Effector memory CD8-positive, alpha-beta T cell (primary cell): ENCODE results near the gene KCTD15.

Source experiments
- ATAC-seq: fragments of 150-1000 bp; cut with Tn5 transposase; replicated peaks from 2 replicates; pipeline ENCODE4 v1.10.0; 2021; ENCODE audit warnings: mild to moderate bottlenecking, moderate library complexity
- DNase-seq, 3 experiments: peaks; one replicate each; pipeline ENCODE4 v3.0.0; 2021
- H3K27ac Mint-ChIP-seq, 2 donors: one replicate each; pipeline ENCODE4 v1.8.0; 2022; ENCODE audit warnings: mild to moderate bottlenecking in 2 of 2, mixed read lengths in 2 of 2, moderate library complexity in 2 of 2
- H3K27me3 Mint-ChIP-seq, 2 donors: one replicate each; pipeline ENCODE4 v1.8.0; 2022; ENCODE audit warnings: mixed read lengths in 2 of 2
- H3K36me3 Mint-ChIP-seq: one replicate; pipeline ENCODE4 v1.8.0; 2022; ENCODE audit warnings: mild to moderate bottlenecking, moderate library complexity, mixed read lengths; ENCODE audit not compliant: insufficient read depth
- H3K4me1 Mint-ChIP-seq, 2 donors: one replicate each; pipeline ENCODE4 v1.8.0; 2022; ENCODE audit warnings: low read depth in 2 of 2, mixed read lengths in 2 of 2
- H3K4me3 Mint-ChIP-seq, 2 donors: one replicate each; pipeline ENCODE4 v1.8.0; 2022; ENCODE audit warnings: mild to moderate bottlenecking in 2 of 2, mixed read lengths in 2 of 2, moderate library complexity in 2 of 2
- H3K9me3 Mint-ChIP-seq, 2 donors: one replicate each; pipeline ENCODE4 v1.8.0; 2022; ENCODE audit warnings: mixed read lengths in 2 of 2

Gene KCTD15

GRCh38 chr19:33840783-33841182 is 44.1 kb downstream of the KCTD15 start:
- Mint-ChIP-seq H3K4me1 (peaks cover 0 to 3% of the 10 kb centered on the region in 2 donors), H3K4me3 (no peak overlapping the region), H3K27me3 (peaks cover 51 to 67% of the 10 kb centered on the region in 2 donors), H3K36me3 (no peaks in the 10 kb centered on the region), H3K27ac (no peak overlapping the region), H3K9me3 (no peaks in the 10 kb centered on the region)
- DNase-seq (no peak), ATAC-seq (no peak)

- H3K27me3 Mint-ChIP-seq = peaks cover 51 to 67% of the 10 kb centered on the region in 2 donors
- no peak overlapping the region for H3K27ac Mint-ChIP-seq
- H3K9me3 Mint-ChIP-seq = no peaks in the 10 kb centered on the region
- DNase-seq (no peak), ATAC-seq (no peak)
- H3K36me3 Mint-ChIP-seq = no peaks in the 10 kb centered on the region
- peaks cover 0 to 3% of the 10 kb centered on the region in 2 donors for H3K4me1 Mint-ChIP-seq
- no peak overlapping the region for H3K4me3 Mint-ChIP-seq
These were observed 45.0 kb downstream of the KCTD15 start for GRCh38 chr19:33841685-33842084.

DNA sequence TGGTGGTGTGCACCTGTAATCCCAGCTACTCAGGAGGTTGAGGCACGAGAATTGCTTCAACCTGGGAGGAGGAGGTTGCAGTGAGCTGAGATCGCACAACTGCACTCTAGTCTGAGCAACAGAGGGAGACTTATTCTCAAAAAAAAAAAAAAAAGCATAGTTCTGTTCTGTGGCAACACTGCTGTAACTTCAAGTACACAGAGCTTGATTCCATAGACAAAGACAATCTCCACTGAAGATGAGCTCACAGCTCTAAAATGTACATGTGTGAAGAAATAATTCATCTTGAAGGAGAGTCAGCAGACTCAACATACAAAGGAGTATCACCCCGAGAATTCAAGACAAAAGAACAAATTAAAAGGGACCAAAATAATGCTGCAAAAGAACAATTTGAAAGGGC is 47.8 kb downstream of the KCTD15 start:
- Mint-ChIP-seq H3K9me3 (no peaks in the 10 kb centered on the region), H3K27me3 (peaks cover 51 to 60% of the 10 kb centered on the region in 2 donors), H3K27ac (no peak overlapping the region), H3K4me3 (no peak overlapping the region), H3K36me3 (no peaks in the 10 kb centered on the region), H3K4me1 (peaks cover 0 to 3% of the 10 kb centered on the region in 2 donors)
- ATAC-seq = no peak
- DNase-seq = no peak

GRCh38 chr19:33845498-33845897 is 48.8 kb downstream of the KCTD15 start:
- Mint-ChIP-seq H3K4me1 (no peaks in the 10 kb centered on the region), H3K4me3 (no peak overlapping the region), H3K36me3 (no peaks in the 10 kb centered on the region), H3K9me3 (peaks cover 0 to 7% of the 10 kb centered on the region in 2 donors), H3K27me3 (peaks cover 44 to 61% of the 10 kb centered on the region in 2 donors), H3K27ac (no peak overlapping the region)
- DNase-seq = no peak
- ATAC-seq = no peak

- no peak overlapping the region for H3K4me3 Mint-ChIP-seq
- H3K27ac Mint-ChIP-seq = no peak overlapping the region
- H3K9me3 Mint-ChIP-seq = peaks cover 2 to 13% of the 10 kb centered on the region in 2 donors
- no peak for DNase-seq
- H3K36me3 Mint-ChIP-seq = no peaks in the 10 kb centered on the region
- H3K4me1 Mint-ChIP-seq = no peaks in the 10 kb centered on the region
- H3K27me3 Mint-ChIP-seq = peaks cover 23 to 35% of the 10 kb centered on the region in 2 donors
- ATAC-seq = no peak
These were observed 53.0 kb downstream of the KCTD15 start for GRCh38 chr19:33849551-33850147.

- Mint-ChIP-seq H3K4me3 (no peak overlapping the region), H3K9me3 (peaks cover 0 to 1% of the 10 kb centered on the region in 2 donors), H3K27me3 (peaks cover 0 to 14% of the 10 kb centered on the region in 2 donors), H3K36me3 (no peaks in the 10 kb centered on the region), H3K4me1 (no peaks in the 10 kb centered on the region), H3K27ac (no peak overlapping the region)
- ATAC-seq (no peak), DNase-seq (no peak)
These were observed 62.3 kb downstream of the KCTD15 start for GRCh38 chr19:33859016-33859415.

DNA sequence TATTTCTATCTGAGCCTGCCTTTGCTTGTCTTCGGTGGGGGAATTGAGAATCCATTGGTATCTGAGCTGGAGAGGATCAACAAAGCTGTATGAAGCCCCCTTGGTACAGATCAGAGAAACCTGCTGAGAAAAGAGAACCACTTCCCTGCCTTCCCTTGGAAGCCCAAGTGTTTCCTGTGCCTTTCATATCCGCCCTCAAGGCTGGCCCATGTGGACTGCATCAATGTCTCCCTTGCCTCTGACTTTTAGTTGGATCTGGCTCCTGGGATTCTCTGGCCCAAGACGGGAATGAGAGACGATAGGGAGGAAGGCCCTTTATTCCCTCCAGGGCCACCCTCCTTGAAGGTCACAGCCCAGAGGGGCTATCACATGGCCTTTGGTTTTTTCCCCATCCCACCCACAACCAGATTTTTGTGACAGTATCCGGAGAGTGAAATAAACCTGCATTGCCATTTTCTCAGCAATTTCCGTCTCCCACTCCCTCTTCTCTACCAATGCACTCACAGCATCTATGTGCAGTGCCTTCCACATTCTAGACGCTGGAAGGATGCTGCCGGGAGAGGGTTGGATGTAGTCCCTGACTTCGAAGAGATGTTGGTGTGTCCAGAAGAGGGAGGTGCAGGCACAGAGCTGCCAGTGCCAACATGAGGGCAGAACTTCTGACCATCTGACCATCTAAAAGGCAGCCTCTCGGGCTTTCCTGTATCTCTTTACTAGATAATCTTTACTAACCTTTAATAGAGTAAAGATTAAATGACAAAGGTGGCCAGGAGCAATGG is 63.8 kb downstream of the KCTD15 start:
- no peak overlapping the region for H3K4me3 Mint-ChIP-seq
- H3K27ac Mint-ChIP-seq = no peak overlapping the region
- no peaks in the 10 kb centered on the region for H3K36me3 Mint-ChIP-seq
- no peaks in the 10 kb centered on the region for H3K4me1 Mint-ChIP-seq
- H3K9me3 Mint-ChIP-seq = peaks cover 0 to 1% of the 10 kb centered on the region in 2 donors
- peaks cover 3 to 15% of the 10 kb centered on the region in 2 donors for H3K27me3 Mint-ChIP-seq
- DNase-seq (no peak), ATAC-seq (no peak)

DNA sequence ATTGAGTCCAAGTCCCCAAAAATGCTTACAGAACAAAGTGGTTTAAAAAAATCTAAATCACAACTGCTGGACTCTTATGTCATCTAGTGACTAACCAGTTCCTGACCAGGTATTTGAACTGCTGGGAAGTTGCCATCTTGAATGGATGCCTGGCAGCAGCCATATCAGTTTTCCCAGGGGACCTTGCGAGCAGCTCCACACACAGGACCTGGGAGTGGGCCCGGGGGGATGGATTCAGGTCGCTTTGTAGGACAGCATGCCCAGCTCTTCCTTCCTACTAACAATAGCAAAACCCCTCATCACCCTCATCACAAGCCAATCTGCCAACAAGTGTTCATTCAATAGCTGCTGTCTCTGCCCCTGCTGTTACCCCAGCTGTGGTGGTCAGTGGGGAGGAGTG is 65.3 kb downstream of the KCTD15 start:
- H3K9me3 Mint-ChIP-seq = peaks cover 0 to 1% of the 10 kb centered on the region in 2 donors
- H3K36me3 Mint-ChIP-seq = no peaks in the 10 kb centered on the region
- H3K27me3 Mint-ChIP-seq = peaks cover 10 to 26% of the 10 kb centered on the region in 2 donors
- no peak overlapping the region for H3K4me3 Mint-ChIP-seq
- DNase-seq (no peak), ATAC-seq (no peak)
- no peak overlapping the region for H3K27ac Mint-ChIP-seq
- H3K4me1 Mint-ChIP-seq = no peaks in the 10 kb centered on the region

GRCh38 chr19:33862981-33863380 is 66.3 kb downstream of the KCTD15 start:
- H3K36me3 Mint-ChIP-seq = no peaks in the 10 kb centered on the region
- H3K4me1 Mint-ChIP-seq = no peaks in the 10 kb centered on the region
- ATAC-seq (no peak), DNase-seq (no peak)
- H3K27me3 Mint-ChIP-seq = peaks cover 11 to 26% of the 10 kb centered on the region in 2 donors
- no peak overlapping the region for H3K27ac Mint-ChIP-seq
- no peak overlapping the region for H3K4me3 Mint-ChIP-seq
- peaks cover 0 to 1% of the 10 kb centered on the region in 2 donors for H3K9me3 Mint-ChIP-seq

DNA sequence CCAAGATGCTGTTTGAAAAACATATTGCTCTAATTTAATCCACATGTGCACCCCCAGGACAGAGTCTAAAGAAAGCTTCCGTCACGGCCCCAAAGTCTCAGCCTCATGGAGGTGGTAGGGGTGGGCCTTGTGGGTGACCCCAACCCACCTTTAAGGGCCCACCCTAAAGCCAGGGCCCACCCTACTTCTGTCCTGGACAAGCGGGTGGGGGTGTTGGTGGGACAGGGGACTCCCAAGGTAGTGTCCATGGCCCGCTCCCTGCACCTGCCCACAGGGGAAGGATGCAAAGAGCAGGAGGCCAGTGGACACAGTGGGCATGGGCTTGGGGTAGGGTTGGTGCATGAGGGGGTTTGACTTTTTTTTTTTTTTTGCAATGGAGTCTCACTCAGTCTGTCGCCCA is 66.8 kb downstream of the KCTD15 start:
- H3K27ac Mint-ChIP-seq = no peak overlapping the region
- peaks cover 0 to 1% of the 10 kb centered on the region in 2 donors for H3K9me3 Mint-ChIP-seq
- no peak for DNase-seq
- no peaks in the 10 kb centered on the region for H3K4me1 Mint-ChIP-seq
- H3K4me3 Mint-ChIP-seq = no peak overlapping the region
- ATAC-seq = no peak
- H3K36me3 Mint-ChIP-seq = no peaks in the 10 kb centered on the region
- H3K27me3 Mint-ChIP-seq = peaks cover 16 to 26% of the 10 kb centered on the region in 2 donors

DNA sequence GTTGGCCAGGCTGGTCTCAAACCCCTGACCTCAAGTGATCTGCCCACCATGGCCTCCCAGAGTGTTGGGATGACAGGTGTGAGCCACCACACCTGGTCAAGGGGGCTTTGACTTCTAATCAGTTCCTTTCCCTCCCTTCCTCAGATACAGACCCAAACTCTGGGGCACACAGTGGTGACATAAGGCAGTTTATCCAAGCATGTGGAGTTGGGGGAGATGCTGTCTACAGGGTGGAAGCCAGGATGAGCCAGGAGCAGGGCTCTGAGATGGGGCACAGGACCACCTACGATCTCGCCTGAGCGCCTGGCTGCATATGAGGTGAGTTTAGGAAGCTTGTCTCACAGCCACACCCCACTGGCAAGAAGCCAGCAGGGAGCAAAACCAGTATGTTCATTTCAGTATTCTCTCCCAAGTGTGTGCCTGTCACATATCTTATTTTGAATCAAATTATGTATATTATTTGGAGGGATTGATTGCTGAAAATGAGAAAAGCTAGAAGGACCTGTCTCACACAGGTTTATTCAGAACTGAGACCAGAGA is 67.7 kb downstream of the KCTD15 start:
- DNase-seq = no peak
- Mint-ChIP-seq H3K4me1 (no peaks in the 10 kb centered on the region), H3K27me3 (peaks cover 18 to 34% of the 10 kb centered on the region in 2 donors), H3K27ac (no peak overlapping the region), H3K36me3 (no peaks in the 10 kb centered on the region), H3K4me3 (no peak overlapping the region), H3K9me3 (peaks cover 0 to 1% of the 10 kb centered on the region in 2 donors)
- ATAC-seq = no peak

GRCh38 chr19:33865306-33865705 is 68.6 kb downstream of the KCTD15 start:
- Mint-ChIP-seq H3K9me3 (peaks cover 0 to 1% of the 10 kb centered on the region in 2 donors), H3K27ac (no peak overlapping the region), H3K4me3 (no peak overlapping the region), H3K4me1 (no peaks in the 10 kb centered on the region), H3K36me3 (no peaks in the 10 kb centered on the region), H3K27me3 (peaks cover 18 to 36% of the 10 kb centered on the region in 2 donors)
- ATAC-seq (no peak), DNase-seq (no peak)
